H9 (cell line): Measurements from ENCODE around the gene PHACTR1. TPM values are rescaled to one million over a fixed set of nuclear protein-coding genes. Genes with fewer than 3 reads are reported as not detected.

ENCODE experiments used
- DNase-seq: peaks from one replicate; pipeline ENCODE4 v3.0.0-alpha.2; 2017
- H2AFZ ChIP-seq: one replicate; pipeline ENCODE4 v1.6.1; 2013; ENCODE audit warnings: mild to moderate bottlenecking, low read length, control low read depth, moderate library complexity
- H2AK5ac ChIP-seq: 2 replicates; pipeline ENCODE4 v1.6.1; 2013; ENCODE audit warnings: low read length, control low read depth, mixed read lengths; ENCODE audit not compliant: insufficient read length
- H2BK120ac ChIP-seq: one replicate; pipeline ENCODE4 v1.6.1; 2013; ENCODE audit warnings: low read depth, mild to moderate bottlenecking, low read length, control low read depth, inconsistent platforms; ENCODE audit not compliant: poor library complexity, severe bottlenecking
- H2BK12ac ChIP-seq: 2 replicates; pipeline ENCODE4 v1.6.1; 2013; ENCODE audit warnings: low read length, control low read depth, mixed read lengths, low read depth; ENCODE audit not compliant: insufficient read length
- H2BK15ac ChIP-seq: 2 replicates; pipeline ENCODE4 v1.6.1; 2013; ENCODE audit warnings: low read depth, low read length, control low read depth
- H2BK20ac ChIP-seq: one replicate; pipeline ENCODE4 v1.6.1; 2013; ENCODE audit warnings: low read depth, mild to moderate bottlenecking, low read length, control low read depth, inconsistent platforms; ENCODE audit not compliant: poor library complexity, severe bottlenecking
- H2BK5ac ChIP-seq: 2 replicates; pipeline ENCODE4 v1.6.1; 2013; ENCODE audit warnings: low read length, control low read depth, mixed read lengths; ENCODE audit not compliant: insufficient read length
- H3K14ac ChIP-seq: 2 replicates; pipeline ENCODE4 v1.6.1; 2013; ENCODE audit warnings: low read length, control low read depth; ENCODE audit not compliant: insufficient read depth
- H3K18ac ChIP-seq: 2 replicates; pipeline ENCODE4 v1.6.1; 2013; ENCODE audit warnings: low read depth, mild to moderate bottlenecking, mixed read lengths, low read length, control low read depth; ENCODE audit not compliant: insufficient read length
- H3K23ac ChIP-seq: 2 replicates; pipeline ENCODE4 v1.6.1; 2013; ENCODE audit warnings: low read length, control low read depth, mixed read lengths, low read depth; ENCODE audit not compliant: insufficient read length
- H3K23me2 ChIP-seq: 2 replicates; pipeline ENCODE4 v1.6.1; 2013; ENCODE audit warnings: low read depth, mild to moderate bottlenecking, mixed read lengths, low read length, control low read depth; ENCODE audit not compliant: insufficient read length, poor library complexity, severe bottlenecking
- H3K27ac ChIP-seq: 2 replicates; pipeline ENCODE4 v1.5.1; 2013; ENCODE audit warnings: low read length, control low read depth, mixed read lengths, low read depth; ENCODE audit not compliant: insufficient read length
- H3K27me3 ChIP-seq: 2 replicates; pipeline ENCODE4 v1.6.1; 2013; ENCODE audit warnings: low read length, control low read depth, inconsistent platforms; ENCODE audit not compliant: insufficient read depth
- H3K4ac ChIP-seq: 2 replicates; pipeline ENCODE4 v1.6.1; 2013; ENCODE audit warnings: low read depth, mild to moderate bottlenecking, control low read depth, inconsistent platforms, low read length, moderate library complexity
- H3K4me1 ChIP-seq: 2 replicates; pipeline ENCODE4 v1.6.1; 2013; ENCODE audit warnings: low read length, control low read depth, inconsistent platforms; ENCODE audit not compliant: insufficient read depth
- H3K4me2 ChIP-seq: 2 replicates; pipeline ENCODE4 v1.6.1; 2013; ENCODE audit warnings: low read length, control low read depth, mixed read lengths; ENCODE audit not compliant: insufficient read length, insufficient read depth
- H3K56ac ChIP-seq: 2 replicates; pipeline ENCODE4 v1.6.1; 2013; ENCODE audit warnings: low read depth, mild to moderate bottlenecking, mixed read lengths, low read length, control low read depth; ENCODE audit not compliant: insufficient read length
- H3K79me1 ChIP-seq: 2 replicates; pipeline ENCODE4 v1.6.1; 2013; ENCODE audit warnings: low read depth, mild to moderate bottlenecking, moderate library complexity, low read length, control low read depth, inconsistent platforms; ENCODE audit not compliant: insufficient read depth, poor library complexity, severe bottlenecking
- H3K79me2 ChIP-seq: 2 replicates; pipeline ENCODE4 v1.6.1; 2013; ENCODE audit warnings: low read length, control low read depth, inconsistent platforms; ENCODE audit not compliant: insufficient read depth
- H3K9ac ChIP-seq: 2 replicates; pipeline ENCODE4 v1.6.1; 2013; ENCODE audit warnings: low read length, control low read depth, mixed read lengths; ENCODE audit not compliant: insufficient read length; ENCODE audit errors: extremely low read depth
- H3K9me3 ChIP-seq: one replicate; pipeline ENCODE4 v1.6.1; 2013; ENCODE audit warnings: low read depth, low read length, inconsistent platforms; ENCODE audit not compliant: control insufficient read depth
- H3T11ph ChIP-seq: one replicate; pipeline ENCODE4 v1.6.1; 2013; ENCODE audit warnings: mild to moderate bottlenecking, low read length, control low read depth, inconsistent platforms
- H4K20me1 ChIP-seq: one replicate; pipeline ENCODE4 v1.6.1; 2013; ENCODE audit not compliant: control insufficient read depth, insufficient read length, insufficient read depth
- H4K5ac ChIP-seq: 2 replicates; pipeline ENCODE4 v1.6.1; 2013; ENCODE audit warnings: low read depth, mild to moderate bottlenecking, mixed read lengths, low read length, control low read depth; ENCODE audit not compliant: insufficient read length
- H4K8ac ChIP-seq: replicated peaks from 2 replicates; pipeline ENCODE4 v1.6.1; 2013; ENCODE audit warnings: low read length, control low read depth, mixed read lengths, low read depth; ENCODE audit not compliant: insufficient read length
- H4K91ac ChIP-seq: 2 replicates; pipeline ENCODE4 v1.6.1; 2013; ENCODE audit warnings: low read depth, mild to moderate bottlenecking, moderate library complexity, mixed read lengths, low read length, control low read depth; ENCODE audit not compliant: insufficient read length
- H3K27ac Mint-ChIP-seq, 3 experiments: 2 replicates in 2 of 3; 3 replicates in 1 of 3; pipeline ENCODE4 v1.8.0; 2020 to 2021; ENCODE audit warnings: mixed read lengths in 3 of 3, mild to moderate bottlenecking in 1 of 3, moderate library complexity in 1 of 3
- H3K27me3 Mint-ChIP-seq: 2 replicates; pipeline ENCODE4 v1.8.0; 2021; ENCODE audit warnings: low read depth, mild to moderate bottlenecking, moderate library complexity, mixed read lengths
- H3K36me3 Mint-ChIP-seq, 3 experiments: 2 replicates in 2 of 3; 3 replicates in 1 of 3; pipeline ENCODE4 v1.8.0; 2020 to 2021; ENCODE audit warnings: low read depth in 3 of 3, mixed read lengths in 3 of 3; ENCODE audit not compliant: insufficient read depth in 1 of 3
- H3K4me1 Mint-ChIP-seq, 2 experiments: 2 replicates each; pipeline ENCODE4 v1.8.0; 2020; ENCODE audit warnings: mixed read lengths in 2 of 2
- H3K4me3 Mint-ChIP-seq, 2 experiments: 2 replicates in 1 of 2; 3 replicates in 1 of 2; pipeline ENCODE4 v1.8.0; 2020 to 2021; ENCODE audit warnings: mild to moderate bottlenecking in 2 of 2, mixed read lengths in 2 of 2, moderate library complexity in 1 of 2
- H3K9me3 Mint-ChIP-seq, 2 experiments: 2 replicates in 1 of 2; 3 replicates in 1 of 2; pipeline ENCODE4 v1.8.0; 2020; ENCODE audit warnings: mild to moderate bottlenecking in 2 of 2, mixed read lengths in 2 of 2, moderate library complexity in 1 of 2
- WGBS: extraction: QIAGEN DNeasy Blood & Tissue Kit; methylation state at CpG from one replicate; pipeline ENCODE4 v1.1.7; 2013; ENCODE audit warnings: missing lambda C conversion rate, low lambda C conversion rate, mixed read lengths; ENCODE audit not compliant: insufficient read length; ENCODE audit errors: extremely low coverage; 5-methylcytosine and 5-hydroxymethylcytosine counted together
- total RNA-seq: library from RNA; stranded (reverse); gene quantifications from 2 replicates; pipeline ENCODE4 v1.2.1, GENCODE V29; 2021
- TF ChIP-seq, protein P1 (sequence below): fragments of 200-600 bp; sonication (generic); conservative IDR thresholded peaks from 3 replicates; pipeline ENCODE4 v1.8.0; 2021; ENCODE audit warnings: antibody characterized with exemption, mild to moderate bottlenecking

The PHACTR1 gene
- total RNA-seq, 1 experiment from 2014 or later: 15.9 TPM

- H3K56ac ChIP-seq: no peak overlapping the region
- no peak overlapping the region for H2BK120ac ChIP-seq
- H3K79me1 ChIP-seq: no peaks in the 10 kb centered on the region
- H2BK20ac ChIP-seq: no peak overlapping the region
- no peak for DNase-seq
- no peak overlapping the region for H3T11ph ChIP-seq
- no peak overlapping the region for H2BK12ac ChIP-seq
- no peaks in the 10 kb centered on the region for H3K9me3 ChIP-seq
- H3K23me2 ChIP-seq: no peaks in the 10 kb centered on the region
- TF ChIP-seq, protein P1, sequence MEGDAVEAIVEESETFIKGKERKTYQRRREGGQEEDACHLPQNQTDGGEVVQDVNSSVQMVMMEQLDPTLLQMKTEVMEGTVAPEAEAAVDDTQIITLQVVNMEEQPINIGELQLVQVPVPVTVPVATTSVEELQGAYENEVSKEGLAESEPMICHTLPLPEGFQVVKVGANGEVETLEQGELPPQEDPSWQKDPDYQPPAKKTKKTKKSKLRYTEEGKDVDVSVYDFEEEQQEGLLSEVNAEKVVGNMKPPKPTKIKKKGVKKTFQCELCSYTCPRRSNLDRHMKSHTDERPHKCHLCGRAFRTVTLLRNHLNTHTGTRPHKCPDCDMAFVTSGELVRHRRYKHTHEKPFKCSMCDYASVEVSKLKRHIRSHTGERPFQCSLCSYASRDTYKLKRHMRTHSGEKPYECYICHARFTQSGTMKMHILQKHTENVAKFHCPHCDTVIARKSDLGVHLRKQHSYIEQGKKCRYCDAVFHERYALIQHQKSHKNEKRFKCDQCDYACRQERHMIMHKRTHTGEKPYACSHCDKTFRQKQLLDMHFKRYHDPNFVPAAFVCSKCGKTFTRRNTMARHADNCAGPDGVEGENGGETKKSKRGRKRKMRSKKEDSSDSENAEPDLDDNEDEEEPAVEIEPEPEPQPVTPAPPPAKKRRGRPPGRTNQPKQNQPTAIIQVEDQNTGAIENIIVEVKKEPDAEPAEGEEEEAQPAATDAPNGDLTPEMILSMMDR: no peak
- no peaks in the 10 kb centered on the region for H4K20me1 ChIP-seq
- no peak overlapping the region for H2BK15ac ChIP-seq
- no peak overlapping the region for H3K27ac Mint-ChIP-seq
- H3K18ac ChIP-seq: no peak overlapping the region
- no peak overlapping the region for H3K9ac ChIP-seq
- H3K14ac ChIP-seq: no peak overlapping the region
- H3K79me2 ChIP-seq: no peaks in the 10 kb centered on the region
- no peak overlapping the region for H2BK5ac ChIP-seq
- no peak overlapping the region for H2AK5ac ChIP-seq
- H2AFZ ChIP-seq: no peak overlapping the region
- H3K27ac ChIP-seq: no peak overlapping the region
- H3K4me2 ChIP-seq: no peak overlapping the region
- H3K36me3 Mint-ChIP-seq: no peaks in the 10 kb centered on the region
- no peak overlapping the region for H4K8ac ChIP-seq
- H3K23ac ChIP-seq: no peak overlapping the region
- no peak overlapping the region for H4K5ac ChIP-seq
- no peaks in the 10 kb centered on the region; the same call in 1 of the 2 replicates for H3K27me3 Mint-ChIP-seq
- H3K27me3 ChIP-seq: no peaks in the 10 kb centered on the region
- no CpG with 5 or more reads among the region's 4 CpGs for WGBS
- no peak overlapping the region for H3K4me3 Mint-ChIP-seq
- H4K91ac ChIP-seq: no peak overlapping the region
- H3K4ac ChIP-seq: no peak overlapping the region
- no peaks in the 10 kb centered on the region for H3K9me3 Mint-ChIP-seq
- peaks cover 0 to 4% of the 10 kb centered on the region in 2 experiments; a peak in 2 of 4 replicates for H3K4me1 Mint-ChIP-seq
- no peaks in the 10 kb centered on the region for H3K4me1 ChIP-seq
Observed at GRCh38 chr6:13046084-13046483, 329.5 kb downstream of the PHACTR1 start.
